Kidney (tissue), 14 donors: ENCODE measurements around the gene OPRD1. TPM values are rescaled to one million over a fixed set of nuclear protein-coding genes. Genes with fewer than 3 reads are reported as not detected.
"Not testable (repeated sequence)": the region's sequence is repeated elsewhere in the genome, so short reads cannot be mapped to it uniquely, and the experiment has no call there.

Source experiments
- DNase-seq, 5 donors: peaks; one replicate each; pipeline ENCODE4 v3.0.0-alpha.2; 2013 to 2020
- FAIRE-seq: peaks from 2 replicates; lab custom pipeline; 2012; peaks lifted over from hg19 to GRCh38; lab: Jason Lieb, UNC
- H3K27ac ChIP-seq, 2 donors: one replicate each; pipeline ENCODE4 v1.7.0; 2013; ENCODE audit warnings: low read depth in 2 of 2, low read length in 2 of 2, inconsistent platforms in 1 of 2
- H3K27me3 ChIP-seq: one replicate; pipeline ENCODE4 v1.7.1; 2013; ENCODE audit warnings: low read length, inconsistent platforms; ENCODE audit not compliant: control insufficient read depth, insufficient read depth
- H3K36me3 ChIP-seq, 3 donors: one replicate each; pipeline versions ENCODE4 v1.7.0 to v1.7.1; 2013; ENCODE audit warnings: low read length in 3 of 3, control low read depth in 1 of 3, inconsistent platforms in 1 of 3; ENCODE audit not compliant: insufficient read depth in 3 of 3, control insufficient read depth in 2 of 3
- H3K4me1 ChIP-seq, 3 donors: one replicate each; pipeline versions ENCODE4 v1.7.0 to v1.7.1; 2013; ENCODE audit warnings: low read length in 3 of 3, inconsistent platforms in 1 of 3, low read depth in 1 of 3; ENCODE audit not compliant: control insufficient read depth in 2 of 3, insufficient read depth in 2 of 3
- H3K4me3 ChIP-seq, 3 donors: one replicate each; pipeline versions ENCODE4 v1.7.0 to v1.8.1; 2013; ENCODE audit warnings: low read length in 3 of 3, control low read depth in 1 of 3, inconsistent platforms in 1 of 3
- H3K9ac ChIP-seq, 3 donors: one replicate each; pipeline versions ENCODE4 v1.7.0 to v1.7.1; 2013; ENCODE audit warnings: low read length in 3 of 3, control low read depth in 1 of 3, inconsistent platforms in 1 of 3
- H3K9me3 ChIP-seq, 3 donors: one replicate each; pipeline versions ENCODE4 v1.7.0 to v1.7.1; 2013; ENCODE audit warnings: low read length in 3 of 3, control low read depth in 1 of 3, inconsistent platforms in 1 of 3; ENCODE audit not compliant: control insufficient read depth in 2 of 3, insufficient read depth in 1 of 3
- intact Hi-C: fragments of 100-400 bp; cut with DNase I; formaldehyde crosslinking; loops from one replicate; pipeline ENCODE4 v1.11.1; 2022
- polyA plus RNA-seq: library from polyadenylated mRNA; stranded (reverse); fragments of 350-450 nt; fragmentation: Illumina TruSeq; extraction: RNeasy Lipid Tissue Mini Kit (QIAGEN cat#74804); gene quantifications from one replicate; pipeline ENCODE4 v1.2.3, GENCODE V29; 2014; ENCODE audit warnings: low read depth, low replicate concordance; ENCODE audit not compliant: insufficient read depth
- total RNA-seq: library from RNA; stranded (reverse); fragmentation: NEBNext Ultra II Directional; extraction: Animal tissue kit (Norgen Biotek cat#: 25700); gene quantifications from one replicate; pipeline ENCODE4 v1.2.1, GENCODE V29; 2021
- TF ChIP-seq, protein P1 (sequence below): IDR thresholded peaks from 3 replicates; pipeline ENCODE4 v1.5.1; 2012; ENCODE audit warnings: mild to moderate bottlenecking, moderate library complexity, borderline replicate concordance; ENCODE audit not compliant: insufficient read depth; ENCODE audit errors: extremely low read depth
- donor health status: control.
- donor health status: control.
- donor health status: control.
- donor health status: control.
- donor health status: control.
- donor health status: DM: yes; HTN: yes; CAD: no.
- donor health status: Normal renal cell carcinoma (clear cell type).

Gene OPRD1
- total and polyA plus RNA-seq, 2 donors from 2014 or later = not detected

DNA sequence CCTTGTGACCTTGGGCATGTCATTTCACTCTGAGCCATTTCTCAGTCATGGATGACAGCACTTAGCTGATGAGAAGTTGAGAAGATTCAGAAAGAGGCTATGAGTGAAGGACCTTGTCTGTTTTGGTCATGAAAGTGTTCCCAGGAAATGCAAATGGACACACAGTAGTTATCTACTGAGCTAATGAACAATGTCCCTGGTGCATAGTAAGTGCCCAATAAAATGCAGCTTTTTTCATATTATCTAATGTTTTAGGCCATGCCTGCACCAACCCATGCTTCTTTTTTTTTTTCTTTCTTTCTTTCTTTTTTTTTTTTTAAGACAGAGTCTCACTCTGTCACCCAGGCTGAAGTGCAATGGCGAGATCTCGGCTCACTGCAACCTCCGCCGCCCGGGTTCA is 58.0 kb downstream of the OPRD1 start:
- Histone ChIP-seq H3K36me3 (no peaks in the 10 kb centered on the region), H3K9ac (no peak overlapping the region), H3K9me3 (no peaks in the 10 kb centered on the region), H3K27ac (no peak overlapping the region), H3K27me3 (no peaks in the 10 kb centered on the region), H3K4me3 (no peak overlapping the region), H3K4me1 (peaks cover 0 to 7% (median 0%) of the 10 kb centered on the region in 3 donors)
- intact Hi-C loops = loop anchor here (10.0 kb wide), 1 partner anchor 85 kb away; no protein-coding TSS in a partner anchor
- no peak for FAIRE-seq
- TF ChIP-seq, protein P1, sequence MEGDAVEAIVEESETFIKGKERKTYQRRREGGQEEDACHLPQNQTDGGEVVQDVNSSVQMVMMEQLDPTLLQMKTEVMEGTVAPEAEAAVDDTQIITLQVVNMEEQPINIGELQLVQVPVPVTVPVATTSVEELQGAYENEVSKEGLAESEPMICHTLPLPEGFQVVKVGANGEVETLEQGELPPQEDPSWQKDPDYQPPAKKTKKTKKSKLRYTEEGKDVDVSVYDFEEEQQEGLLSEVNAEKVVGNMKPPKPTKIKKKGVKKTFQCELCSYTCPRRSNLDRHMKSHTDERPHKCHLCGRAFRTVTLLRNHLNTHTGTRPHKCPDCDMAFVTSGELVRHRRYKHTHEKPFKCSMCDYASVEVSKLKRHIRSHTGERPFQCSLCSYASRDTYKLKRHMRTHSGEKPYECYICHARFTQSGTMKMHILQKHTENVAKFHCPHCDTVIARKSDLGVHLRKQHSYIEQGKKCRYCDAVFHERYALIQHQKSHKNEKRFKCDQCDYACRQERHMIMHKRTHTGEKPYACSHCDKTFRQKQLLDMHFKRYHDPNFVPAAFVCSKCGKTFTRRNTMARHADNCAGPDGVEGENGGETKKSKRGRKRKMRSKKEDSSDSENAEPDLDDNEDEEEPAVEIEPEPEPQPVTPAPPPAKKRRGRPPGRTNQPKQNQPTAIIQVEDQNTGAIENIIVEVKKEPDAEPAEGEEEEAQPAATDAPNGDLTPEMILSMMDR = no peak
- no peak for DNase-seq

- H3K27me3 ChIP-seq = no peaks in the 10 kb centered on the region
- TF ChIP-seq, protein P1 = no peak
- FAIRE-seq = no peak
- peaks cover 0 to 7% (median 0%) of the 10 kb centered on the region in 3 donors for H3K4me1 ChIP-seq
- peak overlapping the region; percentile 2 to 37 for H3K27ac ChIP-seq
- no peaks in the 10 kb centered on the region for H3K9me3 ChIP-seq
- no peaks in the 10 kb centered on the region for H3K36me3 ChIP-seq
- intact Hi-C loops = loop anchor here (10.0 kb wide), 1 partner anchor 87 kb away; no protein-coding TSS in a partner anchor
- no peak overlapping the region for H3K9ac ChIP-seq
- DNase-seq = peak in 4 of 5 donors; percentile 55 to 77 (median 68)
- H3K4me3 ChIP-seq = no peak overlapping the region
Observed at GRCh38 chr1:28871631-28872401, 59.8 kb downstream of the OPRD1 start.

DNA sequence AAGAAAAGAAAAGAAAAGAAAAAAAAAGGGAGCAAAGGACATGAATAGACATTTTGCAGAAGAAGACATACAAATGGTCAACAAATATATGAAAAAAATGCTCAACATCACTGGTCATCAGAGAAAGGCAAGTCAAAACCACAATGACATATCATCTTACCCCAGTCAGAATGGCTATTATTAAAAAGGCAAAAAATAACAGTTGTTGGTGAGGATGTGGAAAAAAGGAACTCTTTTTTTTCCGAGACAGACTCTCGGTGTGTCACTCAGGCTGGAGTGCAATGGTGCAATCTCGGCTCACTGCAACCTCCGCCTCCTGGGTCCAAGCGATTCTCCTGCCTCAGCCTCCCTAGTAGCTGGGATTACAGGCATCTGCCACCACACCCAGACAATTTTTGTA is 63.2 kb downstream of the OPRD1 start:
- H3K27me3 ChIP-seq, H3K4me3 ChIP-seq, DNase-seq, H3K9ac ChIP-seq, H3K27ac ChIP-seq, H3K9me3 ChIP-seq, H3K36me3 ChIP-seq, H3K4me1 ChIP-seq, FAIRE-seq: not testable (repeated sequence)
- intact Hi-C loops = loop anchor here (10.0 kb wide), 1 partner anchor 90 kb away; no protein-coding TSS in a partner anchor

DNA sequence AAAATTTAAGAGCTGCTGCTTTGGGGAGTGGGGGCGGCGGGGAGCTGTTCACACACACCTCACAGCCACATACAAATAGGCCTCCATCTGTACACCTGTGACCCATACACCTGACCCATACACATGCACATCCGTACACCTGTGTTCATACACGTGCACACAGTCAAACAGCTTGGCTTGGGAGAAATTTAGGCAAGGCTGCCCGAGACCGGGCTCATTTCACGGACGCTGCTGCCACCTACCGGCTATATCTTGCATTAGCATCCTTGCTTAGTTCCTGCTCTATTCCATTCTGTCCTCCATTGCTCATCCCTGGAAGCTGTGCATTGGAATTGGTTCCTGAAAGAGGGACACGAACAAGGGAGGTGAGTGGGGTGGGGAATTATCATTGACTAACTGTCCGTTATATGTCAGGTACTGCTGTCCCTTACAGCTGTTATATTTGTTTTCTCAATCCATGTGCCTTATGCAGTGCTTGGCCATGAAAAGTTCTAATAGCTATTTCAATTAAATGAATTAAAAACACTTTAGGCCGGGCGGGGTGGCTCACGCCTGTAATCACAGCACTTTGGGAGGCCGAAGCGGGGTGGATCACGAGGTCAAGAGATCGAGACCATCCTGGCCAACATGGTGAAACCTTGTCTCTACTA is 65.3 kb downstream of the OPRD1 start:
- DNase-seq (peak; percentile 80 to 89 (median 86)), FAIRE-seq (peak; percentile 19)
- H3K36me3 ChIP-seq = no peaks in the 10 kb centered on the region
- no peaks in the 10 kb centered on the region for H3K27me3 ChIP-seq
- H3K9ac ChIP-seq = no peak overlapping the region
- peaks cover 0 to 4% (median 0%) of the 10 kb centered on the region in 3 donors for H3K4me1 ChIP-seq
- intact Hi-C loops = loop anchor here (10.0 kb wide), 1 partner anchor 92 kb away; no protein-coding TSS in a partner anchor
- no peak overlapping the region for H3K27ac ChIP-seq
- no peak overlapping the region for H3K4me3 ChIP-seq
- TF ChIP-seq, protein P1 = peak; percentile 98
- no peaks in the 10 kb centered on the region for H3K9me3 ChIP-seq
